ENCODE results near the gene LIG3. TPM values are rescaled to one million over a fixed set of nuclear protein-coding genes. Genes with fewer than 3 reads are reported as not detected.
A peak's percentile ranks its signal among the peaks of the same experiment; 100 is the strongest.

LIG3 gene
- total and polyA plus RNA-seq, 2 of the 13 experiments (the other 11 are each of a cell fraction or from before 2014, with no cell fraction given): 34.4 to 36.2 TPM

DNA sequence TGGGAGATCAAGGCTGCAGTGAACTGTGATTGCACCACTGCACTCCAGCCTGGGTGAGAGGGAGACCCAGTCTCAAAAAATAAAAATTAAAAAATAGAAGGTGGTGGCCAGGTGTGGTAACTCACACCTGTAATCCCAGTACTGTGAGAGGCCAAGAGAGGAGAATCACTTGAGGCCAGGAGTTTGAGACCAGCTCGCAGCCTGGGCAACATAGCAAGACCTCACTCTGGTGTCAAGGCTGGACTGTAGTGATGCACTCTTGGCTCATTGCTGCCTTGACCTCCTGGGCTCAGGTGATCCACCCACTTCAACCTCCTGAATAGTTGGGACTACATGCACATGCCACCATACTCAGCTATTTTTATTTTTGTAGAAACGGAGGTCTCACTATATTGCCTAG, 69.9 kb downstream of the LIG3 start:
- H3K27me3 ChIP-seq (ENCODE audit: control insufficient read depth in 1 of 2, insufficient read depth in 2 of 2, low read length in 2 of 2): no peaks in the 10 kb centered on the region; a peak in 1 of 5 replicates
- no peak for DNase-seq (ENCODE audit: low spot score)
- TF ChIP-seq SMAD1 (CRISPR knock-in tag; IDR thresholded peaks at IDR 0.05; ENCODE audit: borderline replicate concordance, low read depth) (no peak), CC2D1A (CRISPR knock-in tag; IDR thresholded peaks at IDR 0.05) (no peak), ZNF121 (CRISPR knock-in tag; IDR thresholded peaks at IDR 0.05) (peak; percentile 96), BORCS8-MEF2B (CRISPR knock-in tag; IDR thresholded peaks at IDR 0.05) (no peak)
- TF ChIP-seq, protein P1, sequence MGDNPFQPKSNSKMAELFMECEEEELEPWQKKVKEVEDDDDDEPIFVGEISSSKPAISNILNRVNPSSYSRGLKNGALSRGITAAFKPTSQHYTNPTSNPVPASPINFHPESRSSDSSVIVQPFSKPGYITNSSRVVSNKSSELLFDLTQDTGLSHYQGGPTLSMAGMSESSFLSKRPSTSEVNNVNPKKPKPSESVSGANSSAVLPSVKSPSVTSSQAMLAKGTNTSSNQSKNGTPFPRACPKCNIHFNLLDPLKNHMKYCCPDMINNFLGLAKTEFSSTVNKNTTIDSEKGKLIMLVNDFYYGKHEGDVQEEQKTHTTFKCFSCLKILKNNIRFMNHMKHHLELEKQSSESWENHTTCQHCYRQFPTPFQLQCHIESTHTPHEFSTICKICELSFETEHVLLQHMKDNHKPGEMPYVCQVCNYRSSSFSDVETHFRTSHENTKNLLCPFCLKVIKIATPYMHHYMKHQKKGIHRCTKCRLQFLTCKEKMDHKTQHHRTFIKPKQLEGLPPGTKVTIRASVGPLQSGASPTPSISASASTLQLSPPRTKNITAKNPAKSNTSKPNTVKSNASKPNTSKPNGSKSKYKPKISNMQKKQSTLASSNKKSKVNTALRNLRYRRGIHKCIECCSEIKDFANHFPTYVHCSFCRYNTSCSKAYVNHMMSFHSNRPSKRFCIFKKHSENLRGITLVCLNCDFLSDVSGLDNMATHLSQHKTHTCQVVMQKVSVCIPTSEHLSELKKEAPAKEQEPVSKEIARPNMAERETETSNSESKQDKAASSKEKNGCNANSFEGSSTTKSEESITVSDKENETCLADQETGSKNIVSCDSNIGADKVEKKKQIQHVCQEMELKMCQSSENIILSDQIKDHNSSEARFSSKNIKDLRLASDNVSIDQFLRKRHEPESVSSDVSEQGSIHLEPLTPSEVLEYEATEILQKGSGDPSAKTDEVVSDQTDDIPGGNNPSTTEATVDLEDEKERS (CRISPR knock-in tag; IDR thresholded peaks at IDR 0.05): 0 out of 2 replicates have a peak, but pooled peaks have one; percentile 2
- TF ChIP-seq, protein P2, sequence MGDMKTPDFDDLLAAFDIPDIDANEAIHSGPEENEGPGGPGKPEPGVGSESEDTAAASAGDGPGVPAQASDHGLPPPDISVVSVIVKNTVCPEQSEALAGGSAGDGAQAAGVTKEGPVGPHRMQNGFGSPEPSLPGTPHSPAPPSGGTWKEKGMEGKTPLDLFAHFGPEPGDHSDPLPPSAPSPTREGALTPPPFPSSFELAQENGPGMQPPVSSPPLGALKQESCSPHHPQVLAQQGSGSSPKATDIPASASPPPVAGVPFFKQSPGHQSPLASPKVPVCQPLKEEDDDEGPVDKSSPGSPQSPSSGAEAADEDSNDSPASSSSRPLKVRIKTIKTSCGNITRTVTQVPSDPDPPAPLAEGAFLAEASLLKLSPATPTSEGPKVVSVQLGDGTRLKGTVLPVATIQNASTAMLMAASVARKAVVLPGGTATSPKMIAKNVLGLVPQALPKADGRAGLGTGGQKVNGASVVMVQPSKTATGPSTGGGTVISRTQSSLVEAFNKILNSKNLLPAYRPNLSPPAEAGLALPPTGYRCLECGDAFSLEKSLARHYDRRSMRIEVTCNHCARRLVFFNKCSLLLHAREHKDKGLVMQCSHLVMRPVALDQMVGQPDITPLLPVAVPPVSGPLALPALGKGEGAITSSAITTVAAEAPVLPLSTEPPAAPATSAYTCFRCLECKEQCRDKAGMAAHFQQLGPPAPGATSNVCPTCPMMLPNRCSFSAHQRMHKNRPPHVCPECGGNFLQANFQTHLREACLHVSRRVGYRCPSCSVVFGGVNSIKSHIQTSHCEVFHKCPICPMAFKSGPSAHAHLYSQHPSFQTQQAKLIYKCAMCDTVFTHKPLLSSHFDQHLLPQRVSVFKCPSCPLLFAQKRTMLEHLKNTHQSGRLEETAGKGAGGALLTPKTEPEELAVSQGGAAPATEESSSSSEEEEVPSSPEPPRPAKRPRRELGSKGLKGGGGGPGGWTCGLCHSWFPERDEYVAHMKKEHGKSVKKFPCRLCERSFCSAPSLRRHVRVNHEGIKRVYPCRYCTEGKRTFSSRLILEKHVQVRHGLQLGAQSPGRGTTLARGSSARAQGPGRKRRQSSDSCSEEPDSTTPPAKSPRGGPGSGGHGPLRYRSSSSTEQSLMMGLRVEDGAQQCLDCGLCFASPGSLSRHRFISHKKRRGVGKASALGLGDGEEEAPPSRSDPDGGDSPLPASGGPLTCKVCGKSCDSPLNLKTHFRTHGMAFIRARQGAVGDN (CRISPR knock-in tag; IDR thresholded peaks at IDR 0.05): 0 out of 2 replicates have a peak, but pooled peaks have one; percentile 13
- H3K9ac ChIP-seq (ENCODE audit: insufficient read depth, low read depth, low read length): no peak overlapping the region
- ChIA-PET CTCF (ENCODE audit: low intra/inter-chr PET ratio, low total read pairs) (no interaction called here), POLR2A (interaction anchor here (1.1 to 5.0 kb wide), 2 partner anchors 14 to 39 kb away, joined by 5 to 57 read pairs; partner anchors contain the start of gene RFFL)
- H3K4me2 ChIP-seq (ENCODE audit: low read depth, low read length): peak overlapping the region; percentile 42; the same call in 1 of the 2 replicates
- peaks cover 74% of the 10 kb centered on the region for H3K79me2 ChIP-seq (ENCODE audit: insufficient read depth, low read length)
- in situ Hi-C loops (cut with HindIII; ENCODE audit: extremely low pct_ligation_motif_present, low pct_unique_long_range_greater_than_20kb): no loop called here
- no peak overlapping the region for H3K4me3 ChIP-seq (replicated peaks in 1 of 3; ENCODE audit: insufficient read depth in 1 of 3, low read depth in 2 of 3, low read length in 3 of 3)
- 100% methylated on average over 2 of the region's 2 CpGs for WGBS (ENCODE audit: low lambda C conversion rate)
- H3K4me1 ChIP-seq (ENCODE audit: insufficient read depth, low read length): peaks cover 98% of the 10 kb centered on the region
- H2AFZ ChIP-seq (ENCODE audit: low read length): no peak overlapping the region
- no peak for ATAC-seq
- intact Hi-C loops (cut with micrococcal nuclease; ENCODE audit: unreplicated experiment): no loop called here
- no peak for FAIRE-seq
- peak overlapping the region; percentile 93 for H3K27ac ChIP-seq (ENCODE audit: extremely low read length, insufficient read depth, low read length)
- BruUV-seq (replicated peaks): no TSS peak
- peaks cover 1 to 7% of the 10 kb centered on the region in 2 experiments; a peak in 1 of 5 replicates for H3K36me3 ChIP-seq (replicated peaks in 1 of 2; ENCODE audit: control insufficient read depth in 1 of 2, insufficient read depth in 2 of 2, low read length in 2 of 2)
- H3K9me3 ChIP-seq (ENCODE audit: low read length): no peaks in the 10 kb centered on the region
- no peaks in the 10 kb centered on the region for H4K20me1 ChIP-seq (ENCODE audit: insufficient read depth, low read length)

Measured in HepG2 (cell line).